ENCODE measurements around the gene SLC40A1. TPM values are rescaled to one million over a fixed set of nuclear protein-coding genes. Genes with fewer than 3 reads are reported as not detected.
"Not testable (repeated sequence)": the region's sequence is repeated elsewhere in the genome, so short reads cannot be mapped to it uniquely, and the experiment has no call there.

SLC40A1 gene, protein sequence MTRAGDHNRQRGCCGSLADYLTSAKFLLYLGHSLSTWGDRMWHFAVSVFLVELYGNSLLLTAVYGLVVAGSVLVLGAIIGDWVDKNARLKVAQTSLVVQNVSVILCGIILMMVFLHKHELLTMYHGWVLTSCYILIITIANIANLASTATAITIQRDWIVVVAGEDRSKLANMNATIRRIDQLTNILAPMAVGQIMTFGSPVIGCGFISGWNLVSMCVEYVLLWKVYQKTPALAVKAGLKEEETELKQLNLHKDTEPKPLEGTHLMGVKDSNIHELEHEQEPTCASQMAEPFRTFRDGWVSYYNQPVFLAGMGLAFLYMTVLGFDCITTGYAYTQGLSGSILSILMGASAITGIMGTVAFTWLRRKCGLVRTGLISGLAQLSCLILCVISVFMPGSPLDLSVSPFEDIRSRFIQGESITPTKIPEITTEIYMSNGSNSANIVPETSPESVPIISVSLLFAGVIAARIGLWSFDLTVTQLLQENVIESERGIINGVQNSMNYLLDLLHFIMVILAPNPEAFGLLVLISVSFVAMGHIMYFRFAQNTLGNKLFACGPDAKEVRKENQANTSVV
- polyA plus RNA-seq (ENCODE audit: insufficient read length): 34.6 TPM

- no peak for DNase-seq (ENCODE audit: low read depth)
Observed at GRCh38 chr2:189580658-189581353, at the start of gene SLC40A1. Gene SLC40A1, minus strand, starts transcription at chr2:189580786. Its CDS starts 326 bp downstream, at chr2:189580460.

GRCh38 chr2:189629531-189630453 is 49.2 kb upstream of the SLC40A1 start:
- DNase-seq (ENCODE audit: low read depth): no peak

- DNase-seq (ENCODE audit: low read depth): no peak
Observed at GRCh38 chr2:189628817-189629530, 48.4 kb upstream of the SLC40A1 start.

GRCh38 chr2:189627789-189628188 is 47.2 kb upstream of the SLC40A1 start:
- DNase-seq (ENCODE audit: low read depth): no peak

GRCh38 chr2:189625636-189626035 is 45.0 kb upstream of the SLC40A1 start:
- DNase-seq (ENCODE audit: low read depth): no peak

DNA sequence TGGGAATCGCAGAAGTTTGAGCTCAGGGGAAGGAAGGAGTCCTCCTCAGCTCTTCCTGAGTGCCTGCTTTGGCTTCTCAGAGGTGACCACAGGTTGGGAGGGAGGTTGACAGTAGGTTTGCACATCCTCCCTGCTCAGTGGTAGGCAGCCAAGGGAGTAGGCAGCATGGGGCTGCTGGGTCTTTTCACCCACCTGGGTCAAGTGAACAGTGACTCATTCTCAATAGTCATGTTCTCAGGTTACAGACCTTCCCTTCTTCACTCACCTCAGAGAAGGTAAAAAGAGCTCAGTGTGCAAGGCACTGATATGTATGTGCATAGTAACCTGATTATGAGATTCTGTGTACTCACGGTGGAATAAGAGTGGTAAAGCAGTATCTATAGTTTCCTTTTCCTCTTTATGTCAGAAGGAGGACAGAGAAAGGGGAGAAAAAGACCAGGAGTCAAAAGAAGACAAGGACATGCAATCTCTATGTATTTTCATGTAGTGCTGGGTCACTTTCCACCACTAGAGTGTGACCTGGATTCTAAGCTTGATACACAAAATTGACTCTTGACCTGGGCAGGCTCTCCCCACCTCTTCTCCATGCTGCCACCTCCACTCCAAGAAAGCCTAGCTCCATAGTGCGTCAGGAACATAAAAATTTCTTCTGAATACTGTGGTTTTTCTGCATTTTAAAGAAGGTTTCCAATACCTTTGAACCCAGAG is 44.2 kb upstream of the SLC40A1 start:
- DNase-seq (ENCODE audit: low read depth): no peak

- DNase-seq (ENCODE audit: low read depth): no peak
Observed at GRCh38 chr2:189623049-189623448, 42.5 kb upstream of the SLC40A1 start.

DNA sequence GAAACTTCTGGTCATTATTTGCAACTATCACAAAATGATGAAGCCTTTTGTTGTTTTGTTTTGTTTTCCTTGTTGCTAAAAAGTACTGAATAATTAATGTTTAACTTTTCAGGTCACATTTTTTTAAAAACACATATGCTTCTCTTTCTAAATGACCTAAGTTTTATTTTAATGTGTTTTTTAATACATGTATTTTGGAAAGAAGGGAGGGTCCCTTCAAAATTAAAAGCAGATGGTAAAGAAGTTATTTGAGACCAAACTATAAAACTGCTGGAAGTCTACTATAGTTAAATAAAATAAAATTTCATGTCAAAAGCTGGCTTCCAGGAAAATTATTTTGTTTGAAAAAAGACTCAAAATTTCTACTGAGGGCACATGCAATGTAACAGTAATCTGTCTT is 41.2 kb upstream of the SLC40A1 start:
- DNase-seq (ENCODE audit: low read depth): no peak

- no peak for DNase-seq (ENCODE audit: low read depth)
Observed at GRCh38 chr2:189618197-189618596, 37.6 kb upstream of the SLC40A1 start.

- no peak for DNase-seq (ENCODE audit: low read depth)
Observed at GRCh38 chr2:189614585-189614984, 34.0 kb upstream of the SLC40A1 start.

DNA sequence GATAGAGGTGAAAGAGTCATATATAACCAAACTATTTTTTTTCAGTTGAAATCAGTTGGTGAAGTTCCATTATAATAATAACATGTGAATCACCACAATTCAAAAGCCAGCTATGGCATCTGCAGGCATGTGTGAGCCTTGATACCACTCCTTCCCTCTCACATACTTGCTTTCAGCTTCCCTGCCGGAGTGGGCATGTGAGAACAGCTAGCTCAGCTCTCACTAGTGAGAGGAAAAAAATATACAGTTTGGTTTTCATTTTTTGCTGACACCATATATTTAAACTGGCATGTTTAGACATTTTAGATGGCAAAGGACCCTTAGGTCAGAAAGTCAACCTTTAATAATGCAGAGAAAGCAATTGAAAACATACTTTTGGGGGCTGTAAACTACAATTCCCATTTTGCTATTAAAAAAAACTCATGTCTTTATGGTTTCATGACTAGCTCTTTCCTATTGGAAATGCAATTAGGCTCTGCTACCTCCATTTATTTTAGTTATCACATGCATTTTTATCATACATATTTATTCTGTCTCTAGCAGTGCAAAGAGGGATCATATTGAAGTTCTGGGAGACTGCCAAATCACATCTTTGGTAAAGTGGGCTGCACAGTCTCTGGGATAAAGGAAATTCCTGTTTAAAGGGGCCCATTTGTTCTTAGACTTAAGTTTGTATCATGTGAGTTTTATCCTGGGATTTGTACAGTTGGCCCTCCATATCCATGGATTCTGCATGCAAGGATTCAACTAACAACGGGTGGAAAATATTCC is 33.2 kb upstream of the SLC40A1 start:
- no peak for DNase-seq (ENCODE audit: low read depth)

GRCh38 chr2:189613077-189613636 is 32.6 kb upstream of the SLC40A1 start:
- no peak for DNase-seq (ENCODE audit: low read depth)

- DNase-seq (ENCODE audit: low read depth): no peak
Observed at GRCh38 chr2:189610700-189611099, 30.1 kb upstream of the SLC40A1 start.

DNA sequence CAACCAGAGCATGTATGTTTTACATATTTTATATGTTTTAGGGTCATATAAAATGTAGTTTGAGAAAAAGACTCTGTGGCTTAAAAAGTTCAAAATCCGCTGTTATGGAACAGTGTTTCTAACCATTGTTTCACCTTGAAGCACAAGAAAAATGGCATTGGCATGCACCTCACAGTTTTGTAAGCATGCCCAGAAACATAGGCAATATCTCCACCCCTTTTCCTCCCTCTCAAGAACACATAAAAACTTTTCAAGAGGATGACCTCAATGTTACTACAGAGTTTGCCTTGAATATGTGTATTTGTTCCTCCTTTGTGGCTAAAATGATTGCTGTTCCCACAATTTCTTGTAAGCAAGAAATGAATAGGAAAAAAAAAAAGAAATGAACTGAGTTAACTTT is 29.3 kb upstream of the SLC40A1 start:
- DNase-seq (ENCODE audit: low read depth): no peak

DNA sequence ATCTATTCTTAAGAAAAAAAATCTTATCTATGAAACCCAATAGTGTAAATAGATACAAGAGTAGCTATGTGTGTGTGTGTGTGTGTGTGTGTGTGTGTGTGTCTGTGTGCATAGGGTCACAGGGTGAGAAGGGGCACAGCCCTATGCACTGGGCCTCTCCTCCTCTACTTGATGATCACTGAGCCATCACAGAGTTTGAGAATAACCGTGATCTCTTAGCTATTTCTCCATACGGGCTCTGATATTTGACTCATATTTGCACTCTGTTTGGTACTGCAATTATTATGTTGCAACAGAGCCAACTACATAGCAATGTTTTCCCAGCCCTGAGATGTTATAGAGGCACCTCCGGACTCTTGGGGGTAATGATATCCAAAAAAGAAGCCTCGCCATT is 28.8 kb upstream of the SLC40A1 start:
- no peak for DNase-seq (ENCODE audit: low read depth)

GRCh38 chr2:189608795-189609422 is 28.3 kb upstream of the SLC40A1 start:
- DNase-seq (ENCODE audit: low read depth): no peak

DNA sequence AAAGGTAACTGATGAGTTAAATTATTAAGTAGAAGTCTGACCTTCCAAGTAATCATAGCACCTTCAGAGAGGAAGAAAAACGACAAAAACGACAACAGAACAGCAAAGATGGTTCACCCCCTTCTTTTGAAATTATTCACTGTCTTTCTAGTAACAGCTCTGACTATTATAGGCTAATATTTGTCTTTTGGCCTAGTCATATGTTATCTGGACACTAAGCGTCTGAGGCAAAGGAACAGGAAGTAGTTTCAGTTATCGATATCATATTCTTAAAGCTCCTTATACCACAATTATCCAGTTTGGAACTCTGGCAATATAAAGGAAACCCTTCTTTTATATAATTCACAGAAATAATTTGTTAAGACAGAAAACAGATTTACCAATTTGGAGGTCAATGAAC is 27.6 kb upstream of the SLC40A1 start:
- no peak for DNase-seq (ENCODE audit: low read depth)

DNA sequence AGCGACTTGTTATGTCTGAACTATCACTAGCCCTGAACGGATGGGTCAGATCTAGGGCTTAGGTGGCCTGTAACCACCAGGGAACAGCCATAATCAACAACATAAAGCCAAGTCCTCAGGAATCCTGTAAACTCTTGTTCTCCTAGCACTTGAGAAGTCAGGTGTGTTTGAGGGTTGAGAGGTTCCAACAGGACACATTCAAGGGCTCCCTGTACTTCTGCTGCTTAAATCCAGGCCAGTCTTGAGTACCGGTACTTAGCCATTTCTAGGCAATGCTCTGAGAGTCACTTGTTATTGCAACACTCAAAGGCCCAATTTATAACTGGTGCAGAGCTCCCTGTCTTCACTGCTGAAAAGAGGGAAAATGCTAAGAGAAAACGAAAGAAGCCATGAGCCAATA is 21.6 kb upstream of the SLC40A1 start:
- no peak for DNase-seq (ENCODE audit: low read depth)

DNA sequence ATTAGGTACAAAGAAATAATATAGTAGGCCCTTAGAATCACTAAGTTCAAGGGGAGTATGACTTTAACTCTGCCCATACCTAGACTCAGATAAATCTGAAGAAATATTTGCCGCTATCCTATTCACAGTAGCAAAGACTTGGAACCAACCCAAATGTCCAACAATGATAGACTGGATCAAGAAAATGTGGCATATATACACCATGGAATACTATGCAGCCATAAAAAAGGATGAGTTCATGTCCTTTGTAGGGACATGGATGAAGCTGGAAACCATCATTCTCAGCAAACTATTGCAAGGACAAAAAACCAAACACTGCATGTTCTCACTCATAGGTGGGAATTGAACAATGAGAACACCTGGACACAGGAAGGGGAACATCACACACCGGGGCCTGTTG is 21.1 kb upstream of the SLC40A1 start:
- DNase-seq (ENCODE audit: low read depth): not testable (repeated sequence)
